H9 (cell line): ENCODE results near the gene RPL18. TPM values are rescaled to one million over a fixed set of nuclear protein-coding genes. Genes with fewer than 3 reads are reported as not detected.

Experiments
- DNase-seq: peaks from one replicate; pipeline ENCODE4 v3.0.0-alpha.2; 2017
- H2AFZ ChIP-seq: one replicate; pipeline ENCODE4 v1.6.1; 2013; ENCODE audit warnings: mild to moderate bottlenecking, low read length, control low read depth, moderate library complexity
- H2AK5ac ChIP-seq: 2 replicates; pipeline ENCODE4 v1.6.1; 2013; ENCODE audit warnings: low read length, control low read depth, mixed read lengths; ENCODE audit not compliant: insufficient read length
- H2BK120ac ChIP-seq: one replicate; pipeline ENCODE4 v1.6.1; 2013; ENCODE audit warnings: low read depth, mild to moderate bottlenecking, low read length, control low read depth, inconsistent platforms; ENCODE audit not compliant: poor library complexity, severe bottlenecking
- H2BK12ac ChIP-seq: 2 replicates; pipeline ENCODE4 v1.6.1; 2013; ENCODE audit warnings: low read length, control low read depth, mixed read lengths, low read depth; ENCODE audit not compliant: insufficient read length
- H2BK15ac ChIP-seq: 2 replicates; pipeline ENCODE4 v1.6.1; 2013; ENCODE audit warnings: low read depth, low read length, control low read depth
- H2BK20ac ChIP-seq: one replicate; pipeline ENCODE4 v1.6.1; 2013; ENCODE audit warnings: low read depth, mild to moderate bottlenecking, low read length, control low read depth, inconsistent platforms; ENCODE audit not compliant: poor library complexity, severe bottlenecking
- H2BK5ac ChIP-seq: 2 replicates; pipeline ENCODE4 v1.6.1; 2013; ENCODE audit warnings: low read length, control low read depth, mixed read lengths; ENCODE audit not compliant: insufficient read length
- H3K14ac ChIP-seq: 2 replicates; pipeline ENCODE4 v1.6.1; 2013; ENCODE audit warnings: low read length, control low read depth; ENCODE audit not compliant: insufficient read depth
- H3K18ac ChIP-seq: 2 replicates; pipeline ENCODE4 v1.6.1; 2013; ENCODE audit warnings: low read depth, mild to moderate bottlenecking, mixed read lengths, low read length, control low read depth; ENCODE audit not compliant: insufficient read length
- H3K23ac ChIP-seq: 2 replicates; pipeline ENCODE4 v1.6.1; 2013; ENCODE audit warnings: low read length, control low read depth, mixed read lengths, low read depth; ENCODE audit not compliant: insufficient read length
- H3K23me2 ChIP-seq: 2 replicates; pipeline ENCODE4 v1.6.1; 2013; ENCODE audit warnings: low read depth, mild to moderate bottlenecking, mixed read lengths, low read length, control low read depth; ENCODE audit not compliant: insufficient read length, poor library complexity, severe bottlenecking
- H3K27ac ChIP-seq: 2 replicates; pipeline ENCODE4 v1.5.1; 2013; ENCODE audit warnings: low read length, control low read depth, mixed read lengths, low read depth; ENCODE audit not compliant: insufficient read length
- H3K27me3 ChIP-seq: 2 replicates; pipeline ENCODE4 v1.6.1; 2013; ENCODE audit warnings: low read length, control low read depth, inconsistent platforms; ENCODE audit not compliant: insufficient read depth
- H3K4ac ChIP-seq: 2 replicates; pipeline ENCODE4 v1.6.1; 2013; ENCODE audit warnings: low read depth, mild to moderate bottlenecking, control low read depth, inconsistent platforms, low read length, moderate library complexity
- H3K4me1 ChIP-seq: 2 replicates; pipeline ENCODE4 v1.6.1; 2013; ENCODE audit warnings: low read length, control low read depth, inconsistent platforms; ENCODE audit not compliant: insufficient read depth
- H3K4me2 ChIP-seq: 2 replicates; pipeline ENCODE4 v1.6.1; 2013; ENCODE audit warnings: low read length, control low read depth, mixed read lengths; ENCODE audit not compliant: insufficient read length, insufficient read depth
- H3K56ac ChIP-seq: 2 replicates; pipeline ENCODE4 v1.6.1; 2013; ENCODE audit warnings: low read depth, mild to moderate bottlenecking, mixed read lengths, low read length, control low read depth; ENCODE audit not compliant: insufficient read length
- H3K79me1 ChIP-seq: 2 replicates; pipeline ENCODE4 v1.6.1; 2013; ENCODE audit warnings: low read depth, mild to moderate bottlenecking, moderate library complexity, low read length, control low read depth, inconsistent platforms; ENCODE audit not compliant: insufficient read depth, poor library complexity, severe bottlenecking
- H3K79me2 ChIP-seq: 2 replicates; pipeline ENCODE4 v1.6.1; 2013; ENCODE audit warnings: low read length, control low read depth, inconsistent platforms; ENCODE audit not compliant: insufficient read depth
- H3K9ac ChIP-seq: 2 replicates; pipeline ENCODE4 v1.6.1; 2013; ENCODE audit warnings: low read length, control low read depth, mixed read lengths; ENCODE audit not compliant: insufficient read length; ENCODE audit errors: extremely low read depth
- H3K9me3 ChIP-seq: one replicate; pipeline ENCODE4 v1.6.1; 2013; ENCODE audit warnings: low read depth, low read length, inconsistent platforms; ENCODE audit not compliant: control insufficient read depth
- H3T11ph ChIP-seq: one replicate; pipeline ENCODE4 v1.6.1; 2013; ENCODE audit warnings: mild to moderate bottlenecking, low read length, control low read depth, inconsistent platforms
- H4K20me1 ChIP-seq: one replicate; pipeline ENCODE4 v1.6.1; 2013; ENCODE audit not compliant: control insufficient read depth, insufficient read length, insufficient read depth
- H4K5ac ChIP-seq: 2 replicates; pipeline ENCODE4 v1.6.1; 2013; ENCODE audit warnings: low read depth, mild to moderate bottlenecking, mixed read lengths, low read length, control low read depth; ENCODE audit not compliant: insufficient read length
- H4K8ac ChIP-seq: replicated peaks from 2 replicates; pipeline ENCODE4 v1.6.1; 2013; ENCODE audit warnings: low read length, control low read depth, mixed read lengths, low read depth; ENCODE audit not compliant: insufficient read length
- H4K91ac ChIP-seq: 2 replicates; pipeline ENCODE4 v1.6.1; 2013; ENCODE audit warnings: low read depth, mild to moderate bottlenecking, moderate library complexity, mixed read lengths, low read length, control low read depth; ENCODE audit not compliant: insufficient read length
- H3K27ac Mint-ChIP-seq, 3 experiments: 2 replicates in 2 of 3; 3 replicates in 1 of 3; pipeline ENCODE4 v1.8.0; 2020 to 2021; ENCODE audit warnings: mixed read lengths in 3 of 3, mild to moderate bottlenecking in 1 of 3, moderate library complexity in 1 of 3
- H3K27me3 Mint-ChIP-seq: 2 replicates; pipeline ENCODE4 v1.8.0; 2021; ENCODE audit warnings: low read depth, mild to moderate bottlenecking, moderate library complexity, mixed read lengths
- H3K36me3 Mint-ChIP-seq, 3 experiments: 2 replicates in 2 of 3; 3 replicates in 1 of 3; pipeline ENCODE4 v1.8.0; 2020 to 2021; ENCODE audit warnings: low read depth in 3 of 3, mixed read lengths in 3 of 3; ENCODE audit not compliant: insufficient read depth in 1 of 3
- H3K4me1 Mint-ChIP-seq, 2 experiments: 2 replicates each; pipeline ENCODE4 v1.8.0; 2020; ENCODE audit warnings: mixed read lengths in 2 of 2
- H3K4me3 Mint-ChIP-seq, 2 experiments: 2 replicates in 1 of 2; 3 replicates in 1 of 2; pipeline ENCODE4 v1.8.0; 2020 to 2021; ENCODE audit warnings: mild to moderate bottlenecking in 2 of 2, mixed read lengths in 2 of 2, moderate library complexity in 1 of 2
- H3K9me3 Mint-ChIP-seq, 2 experiments: 2 replicates in 1 of 2; 3 replicates in 1 of 2; pipeline ENCODE4 v1.8.0; 2020; ENCODE audit warnings: mild to moderate bottlenecking in 2 of 2, mixed read lengths in 2 of 2, moderate library complexity in 1 of 2
- WGBS: extraction: QIAGEN DNeasy Blood & Tissue Kit; methylation state at CpG from one replicate; pipeline ENCODE4 v1.1.7; 2013; ENCODE audit warnings: missing lambda C conversion rate, low lambda C conversion rate, mixed read lengths; ENCODE audit not compliant: insufficient read length; ENCODE audit errors: extremely low coverage; 5-methylcytosine and 5-hydroxymethylcytosine counted together
- total RNA-seq: library from RNA; stranded (reverse); gene quantifications from 2 replicates; pipeline ENCODE4 v1.2.1, GENCODE V29; 2021
- TF ChIP-seq, protein P1 (sequence below): fragments of 200-600 bp; sonication (generic); conservative IDR thresholded peaks from 3 replicates; pipeline ENCODE4 v1.8.0; 2021; ENCODE audit warnings: antibody characterized with exemption, mild to moderate bottlenecking

Gene RPL18
- total RNA-seq, 1 experiment from 2014 or later: 1,855 TPM

- no peak for DNase-seq
- H2BK120ac ChIP-seq: no peak overlapping the region
- no peaks in the 10 kb centered on the region for H3K9me3 ChIP-seq
- H3K27me3 ChIP-seq: no peaks in the 10 kb centered on the region
- no peak overlapping the region for H2BK5ac ChIP-seq
- TF ChIP-seq, protein P1, sequence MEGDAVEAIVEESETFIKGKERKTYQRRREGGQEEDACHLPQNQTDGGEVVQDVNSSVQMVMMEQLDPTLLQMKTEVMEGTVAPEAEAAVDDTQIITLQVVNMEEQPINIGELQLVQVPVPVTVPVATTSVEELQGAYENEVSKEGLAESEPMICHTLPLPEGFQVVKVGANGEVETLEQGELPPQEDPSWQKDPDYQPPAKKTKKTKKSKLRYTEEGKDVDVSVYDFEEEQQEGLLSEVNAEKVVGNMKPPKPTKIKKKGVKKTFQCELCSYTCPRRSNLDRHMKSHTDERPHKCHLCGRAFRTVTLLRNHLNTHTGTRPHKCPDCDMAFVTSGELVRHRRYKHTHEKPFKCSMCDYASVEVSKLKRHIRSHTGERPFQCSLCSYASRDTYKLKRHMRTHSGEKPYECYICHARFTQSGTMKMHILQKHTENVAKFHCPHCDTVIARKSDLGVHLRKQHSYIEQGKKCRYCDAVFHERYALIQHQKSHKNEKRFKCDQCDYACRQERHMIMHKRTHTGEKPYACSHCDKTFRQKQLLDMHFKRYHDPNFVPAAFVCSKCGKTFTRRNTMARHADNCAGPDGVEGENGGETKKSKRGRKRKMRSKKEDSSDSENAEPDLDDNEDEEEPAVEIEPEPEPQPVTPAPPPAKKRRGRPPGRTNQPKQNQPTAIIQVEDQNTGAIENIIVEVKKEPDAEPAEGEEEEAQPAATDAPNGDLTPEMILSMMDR: no peak
- peaks cover 0 to 11% (median 5%) of the 10 kb centered on the region in 3 experiments; a peak in 3 of 7 replicates for H3K36me3 Mint-ChIP-seq
- no peak overlapping the region for H3K4ac ChIP-seq
- H3K4me1 ChIP-seq: no peaks in the 10 kb centered on the region
- no peak overlapping the region for H2BK20ac ChIP-seq
- H2BK15ac ChIP-seq: no peak overlapping the region
- peaks cover 0 to 4% of the 10 kb centered on the region in 2 experiments; a peak in 1 of 4 replicates for H3K4me1 Mint-ChIP-seq
- peak overlapping the region in 1 of 3 experiments; percentile 52; a peak in 2 of 7 replicates for H3K27ac Mint-ChIP-seq
- no peak overlapping the region for H4K91ac ChIP-seq
- no peak overlapping the region for H3K56ac ChIP-seq
- no peak overlapping the region for H3K4me3 Mint-ChIP-seq
- H3K18ac ChIP-seq: no peak overlapping the region
- H3T11ph ChIP-seq: no peak overlapping the region
- no peak overlapping the region for H4K5ac ChIP-seq
- H3K9ac ChIP-seq: no peak overlapping the region
- H3K79me1 ChIP-seq: no peaks in the 10 kb centered on the region
- H2AK5ac ChIP-seq: no peak overlapping the region
- no peaks in the 10 kb centered on the region for H3K79me2 ChIP-seq
- no peak overlapping the region for H3K23ac ChIP-seq
- H4K20me1 ChIP-seq: no peaks in the 10 kb centered on the region
- H3K27me3 Mint-ChIP-seq: no peaks in the 10 kb centered on the region
- H3K9me3 Mint-ChIP-seq: no peaks in the 10 kb centered on the region; a peak in 1 of 5 replicates
- H2BK12ac ChIP-seq: no peak overlapping the region
- no peaks in the 10 kb centered on the region for H3K23me2 ChIP-seq
- no peak overlapping the region for H3K4me2 ChIP-seq
- WGBS: no CpG with 5 or more reads among the region's 7 CpGs
- H3K14ac ChIP-seq: no peak overlapping the region
- no peak overlapping the region for H4K8ac ChIP-seq
- H3K27ac ChIP-seq: no peak overlapping the region
- no peak overlapping the region for H2AFZ ChIP-seq
Observed at GRCh38 chr19:48607359-48607755, 11.6 kb downstream of the RPL18 start.
